Testis (tissue), 3 donors: ENCODE data around the gene RTN4RL1. TPM values are rescaled to one million over a fixed set of nuclear protein-coding genes. Genes with fewer than 3 reads are reported as not detected.

Source experiments
- DNase-seq: peaks from one replicate; pipeline ENCODE4 v3.0.0-alpha.2; 2019
- H3K27ac ChIP-seq, 2 donors: fragments of 200-600 bp; sonication (generic); one replicate each; pipeline ENCODE4 v1.5.1; 2019
- H3K27me3 ChIP-seq: fragments of 200-600 bp; sonication (generic); one replicate; pipeline ENCODE4 v1.5.1; 2019
- H3K36me3 ChIP-seq: fragments of 200-600 bp; sonication (generic); one replicate; pipeline ENCODE4 v1.5.1; 2017; ENCODE audit warnings: low read depth; ENCODE audit errors: missing control alignments
- H3K4me1 ChIP-seq: fragments of 200-600 bp; sonication (generic); one replicate; pipeline ENCODE4 v1.5.1; 2019
- H3K4me3 ChIP-seq, 2 donors: fragments of 200-600 bp; sonication (generic); one replicate each; pipeline ENCODE4 v1.5.1; 2017 to 2019
- H3K9me3 ChIP-seq: fragments of 200-600 bp; sonication (generic); one replicate; pipeline ENCODE4 v1.5.1; 2017
- CTCF ChIP-seq, 3 experiments: fragments of 450-650 bp in 2 of 3; fragments of 200-600 bp in 1 of 3; sonication (generic) in 1 of 3; IDR thresholded peaks; one replicate each; pipeline ENCODE4 v1.5.1; 2016 to 2019; ENCODE audit warnings: antibody characterized with exemption in 3 of 3, mild to moderate bottlenecking in 2 of 3, moderate library complexity in 1 of 3
- POLR2A ChIP-seq: fragments of 450-650 bp; IDR thresholded peaks from one replicate; pipeline ENCODE4 v1.6.1; 2017; ENCODE audit warnings: antibody characterized with exemption, mild to moderate bottlenecking, moderate library complexity
- WGBS, 2 donors: methylation state at CpG; one replicate each; pipeline ENCODE4 v1.1.5; 2018; 5-methylcytosine and 5-hydroxymethylcytosine counted together
- intact Hi-C: fragments of 100-400 bp; cut with DNase I; formaldehyde crosslinking; loops from one replicate; pipeline ENCODE4 v1.15.1; 2023; ENCODE audit warnings: low total_unique reads
- polyA plus RNA-seq: library from polyadenylated mRNA; stranded (reverse); fragments of 350-450 nt; fragmentation: Illumina TruSeq; extraction: RNeasy Lipid Tissue Mini Kit (QIAGEN cat#74804); gene quantifications from one replicate; pipeline ENCODE4 v1.2.3, GENCODE V29; 2014; ENCODE audit warnings: low read depth, low replicate concordance; ENCODE audit not compliant: insufficient read depth
- total RNA-seq, 2 donors: library from RNA; depleted of rRNA; stranded (reverse); fragments of >200 nt; gene quantifications; one replicate each; pipeline ENCODE4 v1.2.3, GENCODE V29; 2016

RTN4RL1 gene
- total and polyA plus RNA-seq, 3 donors from 2014 or later = 1.7 to 1.8 (median 1.8) TPM

GRCh38 chr17:2008332-2009126, 16.6 kb downstream of the RTN4RL1 start:
- H3K27me3 ChIP-seq = no peaks in the 10 kb centered on the region
- intact Hi-C loops = no loop called here
- DNase-seq = no peak
- TF ChIP-seq POLR2A = no peak
- no peak for TF ChIP-seq CTCF (IDR thresholded peaks at IDR 0.05)
- 88 to 95% methylated on average over 15 of the region's 15 CpGs for WGBS, 2 donors
- no peaks in the 10 kb centered on the region for H3K9me3 ChIP-seq
- H3K4me3 ChIP-seq = no peak overlapping the region
- H3K36me3 ChIP-seq = no peaks in the 10 kb centered on the region
- peaks cover 26% of the 10 kb centered on the region for H3K4me1 ChIP-seq
- no peak overlapping the region for H3K27ac ChIP-seq

DNA sequence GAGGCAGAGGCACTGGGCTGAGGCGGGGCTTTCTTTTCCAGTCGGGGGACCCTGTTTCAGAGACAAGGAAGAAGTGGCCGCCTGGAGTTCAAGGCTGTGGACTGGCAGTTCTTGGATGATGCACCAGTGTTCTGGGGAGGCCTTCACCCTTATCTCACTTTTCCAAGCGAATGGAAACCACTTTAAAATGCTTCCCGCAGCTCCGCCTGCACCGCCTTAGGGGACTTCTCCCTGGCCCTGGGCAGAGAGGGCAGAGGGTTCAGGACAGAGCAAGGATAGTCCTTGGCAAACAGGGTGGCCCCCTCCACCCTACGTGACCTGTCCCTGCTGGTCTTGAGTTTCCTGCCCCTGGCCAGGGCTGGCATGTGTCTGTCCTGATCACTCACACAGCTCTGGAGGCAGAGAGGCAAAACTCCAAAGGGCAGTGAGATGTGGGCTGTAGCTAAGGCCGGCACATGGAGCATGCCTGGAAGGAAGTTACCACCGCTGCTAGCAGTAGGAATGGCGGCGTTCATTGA, 20.6 kb downstream of the RTN4RL1 start:
- no peak overlapping the region for H3K4me3 ChIP-seq
- peaks cover 49% of the 10 kb centered on the region for H3K4me1 ChIP-seq
- no peaks in the 10 kb centered on the region for H3K9me3 ChIP-seq
- peak overlapping the region; percentile 44 to 65 for H3K27ac ChIP-seq
- DNase-seq = peak; percentile 91
- WGBS, 2 donors = 44 to 51% methylated on average over 10 to 12 of the region's 12 CpGs
- TF ChIP-seq POLR2A (no peak), CTCF (IDR thresholded peaks at IDR 0.05) (no peak)
- intact Hi-C loops = no loop called here
- no peaks in the 10 kb centered on the region for H3K27me3 ChIP-seq
- no peaks in the 10 kb centered on the region for H3K36me3 ChIP-seq

- H3K27ac ChIP-seq = peak overlapping the region; percentile 42 to 65
- peaks cover 59% of the 10 kb centered on the region for H3K4me1 ChIP-seq
- H3K4me3 ChIP-seq = no peak overlapping the region
- intact Hi-C loops = no loop called here
- no peak for DNase-seq
- no peaks in the 10 kb centered on the region for H3K27me3 ChIP-seq
- 97 to 98% methylated on average over 9 to 13 of the region's 13 CpGs for WGBS, 2 donors
- H3K36me3 ChIP-seq = no peaks in the 10 kb centered on the region
- TF ChIP-seq CTCF (IDR thresholded peaks at IDR 0.05) = no peak
- TF ChIP-seq POLR2A = no peak
- H3K9me3 ChIP-seq = no peaks in the 10 kb centered on the region
These were observed 21.6 kb downstream of the RTN4RL1 start for GRCh38 chr17:2003525-2003924.

DNA sequence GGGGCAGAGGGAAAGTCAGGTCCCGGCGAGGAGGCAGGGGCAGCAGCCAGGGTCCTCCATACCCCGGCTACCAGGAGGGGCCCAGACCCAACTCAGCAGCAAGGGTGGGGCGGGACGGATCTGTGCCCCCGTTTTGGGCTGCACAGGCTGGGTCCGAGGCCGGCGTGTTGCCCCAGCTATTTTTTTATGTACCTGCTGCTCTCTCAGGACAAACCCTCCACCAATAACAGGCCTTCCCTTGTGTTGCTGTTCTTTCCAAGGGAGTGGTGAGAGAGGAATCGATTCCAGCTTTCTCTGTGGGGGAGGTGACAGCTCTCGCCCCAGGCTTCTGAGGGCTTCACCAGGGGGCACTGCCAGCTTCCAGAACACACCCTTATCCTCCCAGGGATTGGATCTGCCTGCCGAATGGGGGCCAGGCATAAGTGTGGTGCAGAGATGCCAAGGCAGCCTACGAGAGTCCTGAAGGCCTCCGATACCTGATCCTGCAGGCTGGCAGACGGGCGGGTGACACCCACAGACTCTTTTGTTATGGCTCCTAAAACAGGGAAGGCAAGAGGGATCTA, 22.3 kb downstream of the RTN4RL1 start:
- intact Hi-C loops = no loop called here
- Histone ChIP-seq H3K9me3 (no peaks in the 10 kb centered on the region), H3K27ac (peak overlapping the region; percentile 42 to 65), H3K36me3 (no peaks in the 10 kb centered on the region), H3K4me1 (peaks cover 62% of the 10 kb centered on the region), H3K27me3 (no peaks in the 10 kb centered on the region), H3K4me3 (no peak overlapping the region)
- 61 to 63% methylated on average over 14 to 16 of the region's 16 CpGs for WGBS, 2 donors
- TF ChIP-seq CTCF (IDR thresholded peaks at IDR 0.05) (no peak), POLR2A (no peak)
- DNase-seq = peak; percentile 73
